Left cardiac atrium (tissue), 4 donors: Measurements from ENCODE around the gene CHMP6. TPM values are rescaled to one million over a fixed set of nuclear protein-coding genes. Genes with fewer than 3 reads are reported as not detected.

Experiments used
- ATAC-seq, 2 donors: fragments of 200-7000 bp; cut with Tn5 transposase; one replicate each; pipeline ENCODE4 v1.9.1; 2020; ENCODE audit warnings: mild to moderate bottlenecking in 2 of 2, moderate library complexity in 2 of 2
- DNase-seq: peaks from one replicate; pipeline ENCODE4 v3.0.0-alpha.2; 2020
- intact Hi-C, 2 donors: fragments of 100-400 bp; cut with DNase I; formaldehyde crosslinking; loops; one replicate each; pipeline versions ENCODE4 v1.14.1 to v1.15.1; 2022 to 2023
- total RNA-seq, 2 donors: library from RNA; stranded (reverse); fragmentation: NEBNext Ultra II Directional; extraction: Animal tissue kit (Norgen Biotek cat#: 25700); gene quantifications; one replicate each; pipeline ENCODE4 v1.2.1, GENCODE V29; 2021
- donor health status: DM: no; HTN: yes; CAD: no.
- donor health status: DM: no; HTN: yes; CAD: no; lungs with severe emphysema.
- donor health status: DM: yes; HTN: yes; CAD: no.
- donor health status: Dilated cardiomyopathy.

The CHMP6 gene
- total RNA-seq, 2 donors from 2014 or later, result 17.4 to 19.1 TPM

GRCh38 chr17:81034168-81034777, 42.6 kb downstream of the CHMP6 start:
- peak; percentile 4 to 6 for ATAC-seq
- no peak for DNase-seq
- intact Hi-C loops, result no loop called here

- DNase-seq (peak; percentile 98), ATAC-seq (peak; percentile 76 to 83)
- intact Hi-C loops, result loop anchor here in 1 of 2 donors (5.0 kb wide), 1 partner anchor 47 kb away; no protein-coding TSS in a partner anchor
These were observed 43.3 kb downstream of the CHMP6 start, which contains the start of gene BAIAP2 for GRCh38 chr17:81034779-81035520. Gene BAIAP2, plus strand, starts transcription at chr17:81035151. Its CDS starts 104 bp downstream, at chr17:81035255.

GRCh38 chr17:81035521-81036196, 44.0 kb downstream of the CHMP6 start:
- ATAC-seq, result no peak
- DNase-seq, result no peak
- intact Hi-C loops, result loop anchor here in 1 of 2 donors (5.0 kb wide), 1 partner anchor 47 kb away; no protein-coding TSS in a partner anchor

GRCh38 chr17:81036197-81036941, 44.7 kb downstream of the CHMP6 start:
- DNase-seq (no peak), ATAC-seq (no peak)
- intact Hi-C loops, result loop anchor here in 1 of 2 donors (5.0 kb wide), 1 partner anchor 46 kb away; no protein-coding TSS in a partner anchor

- DNase-seq (peak; percentile 78), ATAC-seq (peak; percentile 36 to 60)
- intact Hi-C loops, result loop anchor here in 1 of 2 donors (5.0 kb wide), 1 partner anchor 45 kb away; no protein-coding TSS in a partner anchor
These were observed 45.6 kb downstream of the CHMP6 start for GRCh38 chr17:81037026-81037797.

GRCh38 chr17:81037798-81038733, 46.4 kb downstream of the CHMP6 start:
- peak in 1 of 2 donors; percentile 0 for ATAC-seq
- no peak for DNase-seq
- intact Hi-C loops, result loop anchor here in 1 of 2 donors (5.0 kb wide), 1 partner anchor 44 kb away; no protein-coding TSS in a partner anchor

- intact Hi-C loops, result loop anchor here in 1 of 2 donors (5.0 kb wide), 1 partner anchor 43 kb away; no protein-coding TSS in a partner anchor
- DNase-seq, result no peak
- no peak for ATAC-seq
These were observed 47.5 kb downstream of the CHMP6 start for GRCh38 chr17:81039096-81039495.

- peak in 1 of 2 donors; percentile 7 for ATAC-seq
- no peak for DNase-seq
- intact Hi-C loops, result loop anchor here in 1 of 2 donors (5.0 kb wide), 1 partner anchor 42 kb away; no protein-coding TSS in a partner anchor
These were observed 48.5 kb downstream of the CHMP6 start for GRCh38 chr17:81039854-81040758.

GRCh38 chr17:81040791-81041337, 49.2 kb downstream of the CHMP6 start:
- no peak for DNase-seq
- ATAC-seq, result no peak
- intact Hi-C loops, result no loop called here

GRCh38 chr17:81042606-81043005, 51.0 kb downstream of the CHMP6 start:
- ATAC-seq, result no peak
- intact Hi-C loops, result no loop called here
- no peak for DNase-seq

GRCh38 chr17:81043319-81043724, 51.7 kb downstream of the CHMP6 start:
- DNase-seq (no peak), ATAC-seq (no peak)
- intact Hi-C loops, result no loop called here

- intact Hi-C loops, result no loop called here
- DNase-seq, result peak; percentile 70
- peak; percentile 5 to 55 for ATAC-seq
These were observed 52.2 kb downstream of the CHMP6 start for GRCh38 chr17:81043725-81044427.

GRCh38 chr17:81044428-81044763, 52.8 kb downstream of the CHMP6 start:
- DNase-seq, result no peak
- intact Hi-C loops, result no loop called here
- no peak for ATAC-seq

- peak; percentile 53 to 77 for ATAC-seq
- peak; percentile 94 for DNase-seq
- intact Hi-C loops, result no loop called here
These were observed 53.3 kb downstream of the CHMP6 start for GRCh38 chr17:81044764-81045589.
